ENCODE data around the gene SOBP.
"Not testable (repeated sequence)": the region's sequence is repeated elsewhere in the genome, so short reads cannot be mapped to it uniquely, and the experiment has no call there.

GRCh38 chr6:107475360-107475759 lies 14.6 kb upstream of the SOBP start:
- TF ChIP-seq CTCF (IDR thresholded peaks at IDR 0.05; ENCODE audit: borderline replicate concordance, extremely low read depth, low read length, poor library complexity, severe bottlenecking); EZH2 (IDR thresholded peaks at IDR 0.05; ENCODE audit: borderline replicate concordance, low read depth, low read length, severe bottlenecking): not testable (repeated sequence)
